Caco-2 (cell line): ENCODE results near the gene SUPT20HL1. TPM values are rescaled to one million over a fixed set of nuclear protein-coding genes. Genes with fewer than 3 reads are reported as not detected.
"Not testable (repeated sequence)": the region's sequence is repeated elsewhere in the genome, so short reads cannot be mapped to it uniquely, and the experiment has no call there.

Source experiments
- BruUV-seq: library from RNA; stranded (reverse); fragments of 400-500 nt; replicated peaks from 2 replicates; lab custom pipeline; 2021; lab: Mats Ljungman, UMichigan
- CTCF ChIA-PET: fragments of 300-600 bp; sonication (Branson Sonifier 250); formaldehyde crosslinking; loops from one replicate; lab custom pipeline; 2022; ENCODE audit warnings: antibody characterized with exemption; lab: Charles Lee
- POLR2A ChIA-PET: fragments of 300-600 bp; sonication (Branson Sonifier 250); formaldehyde crosslinking; loops from one replicate; lab custom pipeline; 2022; ENCODE audit warnings: antibody characterized with exemption; lab: Charles Lee
- DNase-seq, 2 experiments: peaks; one replicate each; pipeline versions ENCODE4 v3.0.0 to v3.0.0-alpha.2; 2020 to 2022
- H3K27me3 ChIP-seq: replicated peaks from 2 replicates; pipeline ENCODE4 v1.6.0; 2011; ENCODE audit warnings: low read length; ENCODE audit not compliant: control insufficient read depth, insufficient read depth
- H3K36me3 ChIP-seq: 2 replicates; pipeline ENCODE4 v1.5.1; 2011; ENCODE audit warnings: low read length; ENCODE audit not compliant: control insufficient read depth, insufficient read depth
- H3K4me1 ChIP-seq: fragments of 250-450 bp; sonication (Bioruptor Pico); 2 replicates; pipeline ENCODE4 v1.5.1; 2020; ENCODE audit warnings: mild to moderate bottlenecking
- H3K4me3 ChIP-seq: 2 replicates; pipeline ENCODE4 v1.5.1; 2011; ENCODE audit warnings: low read depth, mild to moderate bottlenecking, control low read depth, low read length
- H3K9me3 ChIP-seq: fragments of 250-450 bp; sonication (Bioruptor Pico); 2 replicates; pipeline ENCODE4 v1.5.1; 2020; ENCODE audit warnings: mild to moderate bottlenecking, moderate library complexity
- H3K27ac Mint-ChIP-seq: one replicate; pipeline ENCODE4 v1.8.0; 2022; ENCODE audit warnings: mixed read lengths; ENCODE audit not compliant: unreplicated experiment
- H3K27me3 Mint-ChIP-seq: one replicate; pipeline ENCODE4 v1.8.0; 2022; ENCODE audit warnings: mixed read lengths; ENCODE audit not compliant: insufficient read depth, unreplicated experiment
- H3K36me3 Mint-ChIP-seq: one replicate; pipeline ENCODE4 v1.8.0; 2022; ENCODE audit warnings: mild to moderate bottlenecking, mixed read lengths; ENCODE audit not compliant: insufficient read depth, unreplicated experiment
- H3K4me1 Mint-ChIP-seq: one replicate; pipeline ENCODE4 v1.8.0; 2022; ENCODE audit warnings: low read depth, mixed read lengths; ENCODE audit not compliant: unreplicated experiment
- H3K4me3 Mint-ChIP-seq: one replicate; pipeline ENCODE4 v1.8.0; 2022; ENCODE audit warnings: mild to moderate bottlenecking, moderate library complexity, mixed read lengths; ENCODE audit not compliant: unreplicated experiment
- H3K9me3 Mint-ChIP-seq: one replicate; pipeline ENCODE4 v1.8.0; 2022; ENCODE audit warnings: mixed read lengths; ENCODE audit not compliant: unreplicated experiment
- CTCF ChIP-seq, 2 experiments: fragments of 200-600 bp in 1 of 2; IDR thresholded peaks; 1 replicate in 1 of 2; 2 replicates in 1 of 2; pipeline versions ENCODE4 v1.5.1 to v1.8.0; 2011 to 2022; ENCODE audit warnings: antibody characterized with exemption in 1 of 2, control low read depth in 1 of 2, inconsistent platforms in 1 of 2, low read depth in 1 of 2, low read length in 1 of 2, mild to moderate bottlenecking in 1 of 2, moderate library complexity in 1 of 2; ENCODE audit not compliant: insufficient read depth in 1 of 2, severe bottlenecking in 1 of 2, unreplicated experiment in 1 of 2
- intact Hi-C: fragments of 100-400 bp; cut with micrococcal nuclease; formaldehyde crosslinking; loops from one replicate; pipeline ENCODE4 v1.10.0; 2022; ENCODE audit not compliant: unreplicated experiment
- total RNA-seq: library from RNA; stranded (reverse); gene quantifications from 2 replicates; pipeline ENCODE4 v1.2.3, GENCODE V29; 2022

SUPT20HL1 gene
- total RNA-seq, 1 experiment from 2014 or later: not detected

GRCh38 chrX:24355095-24355494 is 5.3 kb upstream of the SUPT20HL1 start:
- H3K4me1 ChIP-seq: no peaks in the 10 kb centered on the region
- no peak for TF ChIP-seq CTCF (IDR thresholded peaks at IDR 0.05; ENCODE audit: insufficient read depth in 1 of 2, low read depth in 1 of 2, low read length in 1 of 2, severe bottlenecking in 1 of 2, unreplicated experiment in 1 of 2)
- no peaks in the 10 kb centered on the region for H3K4me1 Mint-ChIP-seq
- H3K36me3 Mint-ChIP-seq: no peaks in the 10 kb centered on the region
- H3K27ac Mint-ChIP-seq: no peak overlapping the region
- no peak for DNase-seq
- H3K27me3 ChIP-seq: no peaks in the 10 kb centered on the region
- POLR2A ChIA-PET: no interaction called here
- CTCF ChIA-PET: no interaction called here
- no peak overlapping the region for H3K4me3 ChIP-seq
- H3K27me3 Mint-ChIP-seq: peaks cover 3% of the 10 kb centered on the region
- no peaks in the 10 kb centered on the region for H3K9me3 ChIP-seq
- intact Hi-C loops: no loop called here
- no peak overlapping the region for H3K4me3 Mint-ChIP-seq
- H3K36me3 ChIP-seq: no peaks in the 10 kb centered on the region
- no peaks in the 10 kb centered on the region for H3K9me3 Mint-ChIP-seq
- BruUV-seq: no TSS peak

- CTCF ChIA-PET: no interaction called here
These were observed 3.3 kb upstream of the SUPT20HL1 start for GRCh38 chrX:24357106-24357505.

GRCh38 chrX:24362089-24362745 is 1.8 kb downstream of the SUPT20HL1 start:
- H3K4me3 Mint-ChIP-seq, DNase-seq, H3K4me1 ChIP-seq, H3K27me3 Mint-ChIP-seq, H3K9me3 Mint-ChIP-seq, CTCF ChIA-PET, H3K27ac Mint-ChIP-seq, H3K36me3 Mint-ChIP-seq, POLR2A ChIA-PET, H3K36me3 ChIP-seq, H3K4me1 Mint-ChIP-seq, BruUV-seq, intact Hi-C loops, H3K27me3 ChIP-seq, H3K4me3 ChIP-seq, H3K9me3 ChIP-seq: not testable (repeated sequence)

More at GRCh38 chrX:24357106-24357505, 3.3 kb upstream of the SUPT20HL1 start:
- POLR2A ChIA-PET: no interaction called here
- Histone ChIP-seq H3K4me1 (no peaks in the 10 kb centered on the region), H3K4me3 (no peak overlapping the region), H3K9me3 (no peaks in the 10 kb centered on the region), H3K36me3 (no peaks in the 10 kb centered on the region), H3K27me3 (no peaks in the 10 kb centered on the region)
- peaks cover 3% of the 10 kb centered on the region for H3K27me3 Mint-ChIP-seq
- H3K27ac Mint-ChIP-seq: no peak overlapping the region
- BruUV-seq: no TSS peak
- no peaks in the 10 kb centered on the region for H3K4me1 Mint-ChIP-seq
- no peak for DNase-seq
- H3K9me3 Mint-ChIP-seq: no peaks in the 10 kb centered on the region
- intact Hi-C loops: no loop called here
- no peak for TF ChIP-seq CTCF (IDR thresholded peaks at IDR 0.05; ENCODE audit: insufficient read depth in 1 of 2, low read depth in 1 of 2, low read length in 1 of 2, severe bottlenecking in 1 of 2, unreplicated experiment in 1 of 2)
- H3K36me3 Mint-ChIP-seq: no peaks in the 10 kb centered on the region
- H3K4me3 Mint-ChIP-seq: no peak overlapping the region

- POLR2A ChIA-PET, intact Hi-C loops, CTCF ChIA-PET, H3K27me3 ChIP-seq, DNase-seq, H3K27ac Mint-ChIP-seq, H3K36me3 ChIP-seq, H3K9me3 ChIP-seq, BruUV-seq, H3K36me3 Mint-ChIP-seq, H3K9me3 Mint-ChIP-seq, H3K27me3 Mint-ChIP-seq, H3K4me3 ChIP-seq, H3K4me3 Mint-ChIP-seq, H3K4me1 ChIP-seq, H3K4me1 Mint-ChIP-seq: not testable (repeated sequence)
These were observed 3.2 kb downstream of the SUPT20HL1 start for GRCh38 chrX:24363432-24364181.
